C4-2B (cell line): ENCODE results near the gene MYBPH.

ENCODE experiments used
- CTCF ChIP-seq: fragments of 450-650 bp; conservative IDR thresholded peaks from 2 replicates; pipeline ENCODE4 v1.5.1; 2017; ENCODE audit warnings: mild to moderate bottlenecking
- ZFX ChIP-seq: fragments of 450-650 bp; IDR thresholded peaks from 2 replicates; pipeline ENCODE4 v1.6.1; 2017

GRCh38 chr1:203178821-203179666, 3.4 kb upstream of the MYBPH start:
- TF ChIP-seq CTCF = no peak
- TF ChIP-seq ZFX = no peak
